ENCODE data around the gene EFCAB7. TPM values are rescaled to one million over a fixed set of nuclear protein-coding genes. Genes with fewer than 3 reads are reported as not detected.
"Not testable (repeated sequence)": the region's sequence is repeated elsewhere in the genome, so short reads cannot be mapped to it uniquely, and the experiment has no call there.

EFCAB7 gene
- total RNA-seq, 1 donor from 2014 or later: 12.2 TPM

- no peak for DNase-seq (ENCODE audit: low spot score)
Measured at GRCh38 chr1:63548877-63549276, 25.6 kb downstream of the EFCAB7 start.

GRCh38 chr1:63555480-63555879 is 32.2 kb downstream of the EFCAB7 start:
- no peak for DNase-seq (ENCODE audit: low spot score)

- DNase-seq (ENCODE audit: low spot score): no peak
Measured at GRCh38 chr1:63557365-63557987, 34.2 kb downstream of the EFCAB7 start.

GRCh38 chr1:63559357-63559756 is 36.0 kb downstream of the EFCAB7 start:
- DNase-seq (ENCODE audit: low spot score): no peak

DNA sequence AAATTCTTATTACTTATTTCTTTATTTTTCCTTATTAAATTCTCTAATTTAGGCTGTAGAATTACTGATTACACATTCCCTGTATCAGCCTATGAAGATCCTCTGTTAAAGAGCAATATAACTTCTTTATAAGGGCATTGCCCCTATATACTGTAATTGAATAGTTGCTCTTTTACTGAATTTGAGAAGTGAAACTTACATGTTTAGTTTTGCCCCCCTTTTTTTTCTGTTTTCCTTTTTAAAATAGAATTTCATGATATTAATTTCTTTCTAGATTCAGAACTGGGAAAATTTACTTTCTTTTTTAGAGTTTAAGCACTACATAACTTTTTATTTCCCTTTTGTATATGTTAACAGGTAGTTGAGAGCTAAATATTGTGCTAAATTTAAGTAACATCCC is 40.4 kb downstream of the EFCAB7 start:
- no peak for DNase-seq (ENCODE audit: low spot score)

GRCh38 chr1:63569068-63569467 is 45.7 kb downstream of the EFCAB7 start:
- DNase-seq (ENCODE audit: low spot score): no peak

- no peak for DNase-seq (ENCODE audit: low spot score)
Measured at GRCh38 chr1:63569640-63570316, 46.5 kb downstream of the EFCAB7 start.

- not testable (repeated sequence) for DNase-seq (ENCODE audit: low spot score)
Measured at GRCh38 chr1:63572686-63573085, 49.4 kb downstream of the EFCAB7 start.

DNA sequence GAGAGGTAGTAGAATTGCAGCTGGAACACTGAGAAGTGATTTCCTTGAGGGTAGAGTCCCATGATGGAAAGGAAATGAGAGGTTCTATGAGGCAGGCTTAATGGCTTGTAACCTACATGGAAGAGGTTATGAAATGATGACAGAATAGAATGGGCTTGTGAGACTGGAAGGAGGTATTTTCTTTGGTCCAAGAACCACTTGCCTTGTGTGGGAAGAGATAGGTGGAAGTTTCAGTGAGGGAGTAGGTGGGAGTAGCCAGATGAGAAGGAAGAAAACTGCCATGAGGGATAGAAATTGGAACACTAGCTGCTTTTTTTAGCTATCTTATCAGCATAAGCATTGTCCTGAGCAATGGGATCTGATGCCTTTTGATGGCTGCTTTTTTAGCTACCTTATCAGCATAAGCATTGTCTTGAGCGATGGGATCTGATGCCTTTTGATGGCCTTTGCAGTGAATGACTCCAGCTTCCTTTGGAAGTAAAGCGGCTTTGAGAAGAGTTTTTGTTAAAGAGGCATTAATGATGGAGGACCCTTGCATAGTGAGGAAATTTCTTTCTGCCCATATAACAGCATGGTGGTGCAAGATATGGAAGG is 51.0 kb downstream of the EFCAB7 start:
- DNase-seq (ENCODE audit: low spot score): not testable (repeated sequence)

DNA sequence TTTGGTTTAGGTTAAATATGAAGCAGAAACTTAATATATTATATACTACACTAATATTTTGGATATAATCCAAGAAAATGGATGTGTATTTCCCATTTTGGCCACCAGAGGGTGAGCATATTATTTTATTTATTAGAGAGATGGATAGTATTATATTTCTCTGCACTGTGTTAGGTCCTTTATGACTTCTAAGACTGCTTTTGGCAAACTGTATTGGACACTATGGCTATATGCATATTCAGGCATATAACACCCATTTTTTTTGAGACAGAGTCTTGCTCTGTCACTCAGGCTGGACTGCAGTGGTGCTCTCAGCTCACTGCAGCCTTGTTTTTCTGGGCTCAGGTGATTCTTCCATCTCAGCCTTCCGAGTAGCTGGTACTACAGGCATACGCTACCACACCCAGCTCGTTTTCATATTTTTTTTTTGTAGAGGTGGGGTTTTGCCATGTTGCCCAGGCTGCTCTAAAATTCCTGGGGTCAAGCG is 52.1 kb downstream of the EFCAB7 start:
- DNase-seq (ENCODE audit: low spot score): no peak

DNA sequence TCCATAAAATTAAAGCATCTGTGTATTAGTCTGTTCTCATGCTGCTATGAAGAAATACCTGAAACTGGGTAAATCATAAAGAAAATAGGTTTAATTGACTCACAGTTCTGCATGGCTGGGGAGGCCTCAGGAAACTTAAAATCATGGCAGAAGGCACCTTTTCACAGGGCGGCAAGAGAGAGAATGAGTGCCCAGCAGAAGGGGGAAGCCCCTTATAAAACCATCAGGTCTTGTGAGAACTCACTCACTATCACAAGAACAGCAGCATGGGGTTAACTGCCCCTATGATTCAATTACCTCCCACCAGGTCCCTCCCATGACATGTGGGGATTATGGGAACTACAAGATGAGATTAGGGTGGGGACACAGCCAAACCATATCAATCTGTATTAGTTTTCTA is 63.0 kb downstream of the EFCAB7 start:
- DNase-seq (ENCODE audit: low spot score): not testable (repeated sequence)

- DNase-seq (ENCODE audit: low spot score): no peak
Measured at GRCh38 chr1:63590166-63590560, 66.8 kb downstream of the EFCAB7 start.

DNA sequence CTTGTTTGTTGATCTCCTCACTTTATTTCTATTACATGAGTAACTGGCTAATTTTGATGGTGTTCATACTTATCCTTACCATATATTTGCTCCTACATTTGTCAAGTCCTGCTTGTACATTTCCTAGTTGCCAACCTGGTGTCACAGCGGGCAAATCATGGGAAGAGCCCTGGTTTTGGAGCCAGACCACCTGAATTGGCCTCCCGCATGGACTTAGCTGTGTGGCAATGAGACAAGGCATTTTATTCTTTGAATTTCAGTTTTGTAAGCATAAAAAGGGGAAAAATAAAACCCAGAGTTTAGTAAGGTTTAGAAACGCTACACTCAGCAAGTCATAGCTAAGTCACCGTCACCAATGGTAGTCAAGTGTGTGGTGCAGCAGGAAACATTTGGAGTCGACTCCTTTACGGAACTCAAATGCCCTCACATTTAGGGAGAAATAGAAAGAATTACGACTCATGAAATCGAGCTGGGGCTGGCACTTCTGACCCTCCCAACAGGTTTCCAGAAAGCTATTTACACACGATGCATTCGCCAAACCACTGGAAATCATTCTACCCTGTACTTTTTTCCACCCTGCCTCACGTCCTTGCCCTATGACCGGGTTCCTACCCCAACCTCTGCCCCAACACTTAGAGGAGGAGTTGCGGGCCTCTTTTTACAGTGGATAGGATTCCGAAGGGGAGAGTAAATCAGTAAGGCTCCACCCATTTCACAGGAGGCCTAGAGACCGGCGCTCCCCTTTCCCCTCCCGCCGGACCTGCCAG is 69.4 kb downstream of the EFCAB7 start:
- DNase-seq (ENCODE audit: low spot score): peak; percentile 39

- peak; percentile 78 for DNase-seq (ENCODE audit: low spot score)
Measured at GRCh38 chr1:63593303-63593885, 70.1 kb downstream of the EFCAB7 start, which contains the start of gene PGM1. PGM1 (plus strand) TSS chr1:63593411; CDS start chr1:63593489, 78 bp downstream.

- peak; percentile 65 for DNase-seq (ENCODE audit: low spot score)
Measured at GRCh38 chr1:63593886-63594605, 70.7 kb downstream of the EFCAB7 start.

- no peak for DNase-seq (ENCODE audit: low spot score)
Measured at GRCh38 chr1:63595435-63595834, 72.1 kb downstream of the EFCAB7 start.

DNA sequence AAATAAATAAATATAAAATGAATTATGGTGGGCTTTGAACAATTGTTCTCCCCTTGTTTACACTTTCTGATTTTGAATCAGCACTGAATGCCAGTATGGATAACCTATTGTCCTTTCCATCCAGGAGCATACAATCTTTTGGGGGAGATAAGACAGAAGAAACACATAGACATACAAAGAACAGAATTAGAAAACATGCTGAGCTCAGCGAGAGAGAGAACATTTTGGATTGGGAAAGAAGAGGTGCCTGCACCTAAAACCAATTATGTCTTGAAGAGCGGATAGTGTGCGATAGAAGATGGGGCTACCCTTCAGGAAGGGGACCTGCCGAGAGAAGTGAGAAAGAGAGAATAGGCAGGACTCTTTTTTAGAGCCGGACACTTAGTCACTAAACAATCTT is 76.5 kb downstream of the EFCAB7 start:
- DNase-seq (ENCODE audit: low spot score): no peak

DNA sequence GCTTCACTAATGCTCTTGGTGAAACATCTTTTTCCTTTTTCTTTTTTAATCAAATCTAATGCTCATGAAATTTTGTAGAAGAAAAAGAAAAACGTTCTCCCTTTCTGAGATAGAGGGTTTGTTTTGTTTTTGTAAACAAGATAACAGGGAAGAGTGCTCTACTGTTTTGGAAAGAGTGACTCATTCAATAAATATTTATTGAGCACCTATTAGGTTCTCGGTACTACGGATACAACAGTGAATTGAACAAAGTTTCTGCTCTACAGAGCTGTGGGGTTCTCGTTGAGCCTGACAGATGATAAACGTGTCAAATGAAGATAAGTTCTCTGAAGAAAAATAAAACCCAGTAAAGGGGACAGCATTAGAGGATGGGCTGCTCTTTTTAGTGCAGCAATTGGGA is 76.9 kb downstream of the EFCAB7 start:
- DNase-seq (ENCODE audit: low spot score): no peak

- DNase-seq (ENCODE audit: low spot score): no peak
Measured at GRCh38 chr1:63601061-63601460, 77.7 kb downstream of the EFCAB7 start.

DNA sequence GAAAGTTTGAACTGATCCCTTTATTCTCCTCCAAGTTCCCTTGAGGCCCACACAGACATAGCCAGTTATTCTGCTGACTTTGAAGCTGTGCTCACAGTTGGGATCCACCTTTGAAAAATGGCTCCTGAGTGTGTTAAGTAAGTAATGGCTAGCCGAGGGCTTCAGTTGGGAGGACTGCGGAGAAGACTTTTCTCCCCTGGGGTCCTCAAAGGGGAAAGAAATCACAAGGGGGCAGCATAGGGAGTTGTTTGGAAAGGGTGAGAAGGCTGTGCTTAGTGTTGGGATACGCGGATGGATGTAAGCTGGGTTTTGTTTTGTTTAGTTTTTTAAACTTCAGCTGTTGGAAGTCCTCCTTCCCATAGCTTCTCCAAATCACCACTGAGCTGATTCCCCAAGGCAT is 78.1 kb downstream of the EFCAB7 start:
- DNase-seq (ENCODE audit: low spot score): no peak

DNA sequence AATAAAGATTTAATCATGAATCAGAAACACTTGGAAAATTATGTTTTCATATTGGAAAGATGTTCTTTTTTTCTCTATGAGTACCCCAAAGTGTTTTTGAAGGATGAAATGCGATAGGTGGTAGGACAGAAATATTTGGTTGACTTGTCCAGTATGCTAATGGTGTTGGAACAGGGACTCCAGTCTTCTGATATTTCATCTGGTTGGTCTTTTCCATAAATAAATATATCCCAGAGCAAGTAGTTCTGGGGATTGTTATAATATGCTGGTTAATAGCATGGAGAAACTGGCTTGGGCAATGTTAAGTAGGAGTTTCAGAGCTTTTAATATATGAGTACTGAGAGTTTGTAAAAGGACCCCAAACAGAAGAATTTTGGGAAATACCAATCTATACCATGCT is 78.6 kb downstream of the EFCAB7 start:
- DNase-seq (ENCODE audit: low spot score): no peak
